ENCODE measurements around the gene VPS51.

GRCh38 chr11:65078151-65078550 lies 17.9 kb upstream of the VPS51 start:
- no peak for TF ChIP-seq EZH2 (IDR thresholded peaks at IDR 0.05)
- no peak for TF ChIP-seq POLR2AphosphoS5 (IDR thresholded peaks at IDR 0.05; ENCODE audit: borderline replicate concordance, low read depth, low read length)

Data from SK-N-MC (cell line).